HG03103 (cell line): ENCODE measurements around the gene PARD3B.

Source experiments
- ATAC-seq: cut with Tn5 transposase; IDR thresholded peaks from one replicate; pipeline ENCODE4 v1.9.1; 2021; ENCODE audit warnings: low read depth; ENCODE audit not compliant: unreplicated experiment

PARD3B gene

DNA sequence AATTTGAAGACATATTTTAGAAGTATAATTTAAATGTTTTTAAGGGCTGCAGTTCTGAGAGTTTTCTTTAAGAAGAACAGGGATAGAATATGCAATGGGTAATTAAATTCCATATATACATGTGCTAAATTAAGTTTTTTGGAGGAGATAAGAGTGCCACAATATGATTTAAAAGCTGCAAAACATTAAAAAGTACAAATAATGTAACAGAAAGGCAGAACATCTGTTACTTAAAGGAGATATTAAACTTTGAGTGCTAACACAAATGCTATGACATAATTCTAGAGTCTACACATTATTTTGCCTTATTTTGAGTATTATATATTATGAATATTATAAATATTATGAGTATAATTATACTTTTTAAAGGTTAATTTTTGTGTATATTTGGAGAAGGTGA is 102.4 kb downstream of the PARD3B start:
- ATAC-seq: no peak

DNA sequence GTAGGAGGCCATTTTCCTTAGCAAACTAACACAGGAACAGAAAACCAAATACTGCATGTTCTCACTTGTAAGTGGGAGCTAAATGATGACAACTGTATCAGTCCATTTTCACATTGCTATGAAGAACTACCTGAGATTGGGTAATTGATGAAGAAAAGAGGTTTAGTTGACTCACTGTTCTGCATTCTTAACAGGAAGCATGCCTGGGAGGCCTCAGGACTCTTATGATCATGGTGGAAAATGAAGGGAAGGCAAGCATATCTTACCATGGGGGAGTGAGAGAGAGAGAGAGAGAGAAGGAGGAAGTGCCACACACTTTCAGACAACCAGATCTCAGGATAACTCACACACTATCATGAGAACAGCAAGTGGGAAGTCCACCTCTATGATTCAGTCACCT is 105.3 kb downstream of the PARD3B start:
- ATAC-seq: no peak

DNA sequence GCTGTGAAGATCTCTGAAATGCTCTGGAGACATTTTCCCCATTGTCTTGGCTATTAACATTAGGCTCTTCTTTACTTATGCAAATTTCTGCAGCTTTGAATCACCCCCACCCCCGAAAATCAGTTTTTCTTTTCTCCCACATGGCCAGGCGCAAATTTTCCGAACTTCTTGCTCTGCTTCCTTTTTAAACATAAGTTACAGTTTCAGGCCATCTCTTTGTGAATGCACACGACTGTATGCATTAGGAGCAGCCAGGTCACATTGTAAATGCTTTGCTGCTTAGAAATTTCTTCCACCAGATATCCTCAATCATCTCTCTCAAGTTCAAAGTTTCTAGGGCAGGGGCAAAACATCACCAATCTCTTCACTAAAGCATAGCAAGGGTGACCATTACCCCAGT is 106.8 kb downstream of the PARD3B start:
- no peak for ATAC-seq

DNA sequence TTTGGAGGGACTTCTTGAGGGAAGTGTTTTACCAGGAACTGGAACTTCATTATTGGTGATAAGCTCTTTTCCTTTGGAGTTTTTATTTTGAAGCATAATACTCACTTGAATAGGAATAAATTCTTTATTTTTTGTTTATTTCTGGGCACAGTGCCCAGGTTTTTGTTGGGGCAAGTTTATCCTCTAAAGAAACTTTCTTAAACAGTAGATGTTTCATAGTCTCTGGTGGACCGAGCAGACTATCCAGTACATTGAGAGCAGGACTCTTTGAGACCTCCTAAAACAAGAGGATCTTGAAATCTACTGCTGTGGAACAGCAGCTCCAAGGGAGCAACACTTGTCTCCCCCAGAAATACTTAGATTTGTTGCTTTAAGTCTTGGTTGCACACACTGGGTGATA is 109.4 kb downstream of the PARD3B start:
- ATAC-seq: no peak

DNA sequence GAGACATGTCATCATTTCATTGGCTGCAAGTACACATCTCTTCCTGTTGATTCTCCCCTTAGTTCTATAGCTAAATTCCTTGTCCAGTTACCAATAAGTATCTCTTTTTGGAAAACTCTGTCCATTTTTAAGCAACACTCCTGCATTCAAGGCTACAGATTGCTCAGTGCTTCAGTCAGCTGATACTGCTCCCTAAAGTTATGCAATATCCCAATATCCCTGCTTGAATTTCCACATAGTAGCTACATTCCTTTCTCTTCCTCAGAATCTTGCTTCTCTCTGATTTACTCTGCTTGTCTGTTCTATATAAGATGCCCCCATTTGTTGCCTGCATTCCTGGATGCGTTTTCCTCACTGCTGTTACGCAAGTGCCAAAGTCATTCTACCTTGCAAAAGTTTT is 109.8 kb downstream of the PARD3B start:
- no peak for ATAC-seq

DNA sequence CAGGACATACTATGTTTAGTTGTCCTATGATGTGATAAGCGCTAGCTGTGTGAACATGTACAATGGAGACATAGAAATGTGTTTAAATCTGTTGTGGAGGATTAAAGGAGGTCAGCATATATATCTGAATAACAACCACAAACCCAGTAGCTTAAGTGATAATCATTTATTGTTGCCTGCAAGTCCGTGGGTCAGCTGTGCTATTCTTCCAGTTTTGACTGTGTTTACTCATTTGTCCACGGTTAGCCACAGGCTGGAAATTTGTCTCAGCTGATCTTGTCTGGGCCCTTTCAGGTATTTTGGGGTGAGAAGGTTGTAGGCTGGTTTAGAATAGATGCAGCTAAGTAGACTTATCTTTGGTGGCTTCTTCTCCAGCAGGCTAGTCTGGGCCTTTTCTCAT is 110.4 kb downstream of the PARD3B start:
- ATAC-seq: no peak

DNA sequence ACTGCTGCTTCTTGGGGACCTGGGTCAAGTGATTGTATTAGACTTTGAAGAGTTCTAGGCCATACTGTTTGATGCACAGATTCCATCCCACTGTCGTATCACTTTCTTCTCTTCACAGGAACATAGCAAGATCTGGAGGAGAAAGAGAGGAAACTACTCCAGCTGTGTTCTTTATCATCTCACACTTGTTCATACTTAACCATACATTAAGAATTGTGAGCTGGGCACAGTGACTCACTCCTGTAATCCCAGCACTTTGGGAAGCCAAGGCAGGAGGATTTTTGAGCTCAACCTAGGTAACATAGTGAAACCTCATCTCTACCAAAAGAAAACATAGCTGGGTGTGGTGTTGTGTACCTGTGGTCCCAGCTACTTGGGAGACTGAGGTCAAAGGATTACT is 111.7 kb downstream of the PARD3B start:
- no peak for ATAC-seq

DNA sequence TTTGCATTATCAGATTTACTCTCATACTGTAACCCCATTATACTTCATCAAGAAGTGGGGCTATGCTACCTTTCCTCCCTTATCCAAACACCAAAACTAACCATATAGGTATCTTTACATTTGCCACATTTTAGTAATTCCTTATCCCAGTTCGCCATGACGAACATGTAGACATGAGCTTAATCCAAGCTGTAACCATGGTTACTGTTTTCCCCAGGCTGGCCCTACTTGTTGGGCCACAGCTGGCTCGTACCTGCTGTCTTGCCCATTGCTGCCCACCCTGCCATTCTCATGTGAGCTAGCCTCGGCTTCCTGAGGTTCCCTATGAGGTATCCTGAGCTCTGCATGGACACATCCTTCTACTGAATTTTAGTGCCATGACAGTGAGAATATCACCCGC is 117.7 kb downstream of the PARD3B start:
- ATAC-seq: no peak

DNA sequence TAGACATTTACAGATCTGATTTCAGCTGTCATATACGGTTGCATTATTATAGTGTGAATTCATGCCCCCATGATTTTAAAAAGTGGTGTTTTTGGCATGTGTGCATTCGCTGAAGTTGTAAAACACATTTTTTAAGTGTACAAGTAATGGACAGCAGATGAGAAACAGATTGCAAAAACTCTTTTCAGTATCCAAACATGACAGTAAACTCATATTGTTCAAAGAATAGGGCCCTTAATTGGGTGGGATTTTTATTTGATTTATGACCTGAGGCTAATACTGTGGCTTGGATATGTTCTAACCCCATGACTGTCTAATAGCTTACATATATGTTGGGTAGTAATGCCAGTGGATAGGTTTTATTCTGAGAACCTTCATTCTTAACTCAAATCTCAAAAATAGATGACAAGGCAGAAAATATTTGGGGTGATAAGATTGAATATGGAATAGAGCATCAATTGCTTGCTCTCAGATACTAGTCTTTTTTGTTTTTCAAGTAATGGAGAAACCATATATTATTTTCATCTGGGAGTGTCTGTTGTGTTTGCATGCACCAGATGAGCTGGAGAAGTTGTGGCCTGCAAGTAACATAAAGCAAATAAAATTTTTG is 118.6 kb downstream of the PARD3B start:
- ATAC-seq: no peak

DNA sequence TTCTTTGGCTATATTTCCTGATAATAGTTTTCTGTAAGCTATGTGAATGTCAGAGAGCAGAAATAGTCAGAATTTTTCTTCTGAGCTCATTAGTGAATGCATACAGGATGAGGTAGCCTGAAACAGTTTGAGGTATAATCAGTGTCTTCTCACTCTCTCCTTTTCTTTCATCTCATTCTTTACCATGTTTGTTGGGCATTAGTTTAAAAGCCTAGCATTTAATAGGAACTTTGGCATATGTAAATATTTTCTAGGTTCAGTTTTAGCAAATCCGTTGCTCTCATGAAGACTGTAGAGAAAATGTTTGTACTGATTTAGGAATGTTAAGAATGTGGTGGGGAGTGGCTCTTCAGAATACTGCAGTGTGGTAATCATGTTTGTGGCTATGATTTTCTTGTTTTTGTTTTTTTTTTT is 119.4 kb downstream of the PARD3B start:
- no peak for ATAC-seq

DNA sequence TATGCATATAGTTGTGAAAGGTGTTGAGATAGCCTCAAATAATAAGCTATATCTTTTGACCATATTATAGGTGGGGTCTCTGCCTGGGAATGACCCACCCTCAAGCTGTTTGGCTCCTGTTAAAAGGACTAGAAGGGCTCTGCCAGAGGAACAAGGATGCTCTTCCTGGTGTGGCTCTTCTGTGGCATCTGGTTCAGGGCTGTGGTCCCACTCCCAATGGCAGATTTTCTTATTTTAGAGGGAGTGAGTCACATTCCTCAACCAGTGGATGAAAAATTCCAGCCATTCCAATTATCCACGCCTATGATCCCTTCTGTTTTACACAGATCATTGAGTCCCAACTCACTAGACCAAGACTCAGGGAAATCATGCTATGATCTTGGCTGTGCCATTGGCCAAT is 119.9 kb downstream of the PARD3B start:
- no peak for ATAC-seq

DNA sequence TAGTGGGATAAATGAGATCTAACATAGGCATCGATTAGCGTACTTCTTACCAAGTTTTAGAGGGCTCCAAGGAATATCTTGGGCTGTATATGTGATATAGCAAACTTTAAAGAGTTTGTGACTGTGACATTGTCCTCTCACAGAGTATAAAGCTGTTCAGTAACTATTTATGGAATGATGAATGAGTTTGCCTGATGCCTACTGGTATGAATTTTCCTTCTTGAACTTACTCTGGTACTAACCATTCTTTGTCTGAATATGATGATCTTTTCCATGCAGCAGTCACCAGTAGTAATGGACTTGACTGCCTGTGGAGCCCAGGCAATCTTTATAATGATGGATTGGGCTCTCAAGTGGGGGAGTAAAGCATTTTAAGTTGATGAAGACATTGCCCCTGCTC is 120.5 kb downstream of the PARD3B start:
- ATAC-seq: no peak

DNA sequence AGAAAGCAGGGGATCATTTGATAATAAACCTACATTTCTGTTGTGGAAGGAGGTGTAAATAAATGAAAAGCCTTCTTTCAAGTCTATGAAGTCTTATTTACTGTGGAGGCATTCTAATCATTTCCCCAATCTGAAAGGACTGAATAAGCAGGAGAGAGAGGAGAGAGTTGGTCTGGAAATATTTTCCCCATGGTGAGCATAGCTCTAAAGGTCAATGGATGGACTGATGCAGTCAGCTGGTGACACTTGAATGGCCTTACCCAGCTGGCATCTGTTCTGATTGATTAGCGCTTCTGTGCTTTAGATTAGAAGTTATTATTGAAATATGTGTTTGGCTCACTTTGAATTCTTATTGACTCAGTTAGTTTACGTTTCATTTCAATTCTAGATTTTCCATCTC is 122.7 kb downstream of the PARD3B start:
- ATAC-seq: no peak

DNA sequence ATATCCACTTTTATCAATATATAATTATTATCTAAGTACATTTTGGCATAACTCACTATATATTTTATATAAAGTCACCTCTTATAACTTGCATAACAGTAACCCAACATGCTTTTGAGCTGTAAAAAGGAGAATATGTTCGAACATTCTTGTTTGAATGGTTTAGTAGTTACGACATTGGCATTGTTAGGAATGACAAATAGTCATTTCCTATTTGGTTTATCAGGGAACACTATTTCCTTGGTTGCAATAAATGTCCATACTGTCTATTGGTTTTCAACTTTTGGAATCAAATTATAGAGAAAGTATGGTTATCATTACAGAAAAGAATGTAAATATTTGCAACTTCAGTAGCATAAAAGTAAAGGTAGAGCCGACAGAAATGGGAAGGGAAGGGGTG is 124.1 kb downstream of the PARD3B start:
- ATAC-seq: no peak

DNA sequence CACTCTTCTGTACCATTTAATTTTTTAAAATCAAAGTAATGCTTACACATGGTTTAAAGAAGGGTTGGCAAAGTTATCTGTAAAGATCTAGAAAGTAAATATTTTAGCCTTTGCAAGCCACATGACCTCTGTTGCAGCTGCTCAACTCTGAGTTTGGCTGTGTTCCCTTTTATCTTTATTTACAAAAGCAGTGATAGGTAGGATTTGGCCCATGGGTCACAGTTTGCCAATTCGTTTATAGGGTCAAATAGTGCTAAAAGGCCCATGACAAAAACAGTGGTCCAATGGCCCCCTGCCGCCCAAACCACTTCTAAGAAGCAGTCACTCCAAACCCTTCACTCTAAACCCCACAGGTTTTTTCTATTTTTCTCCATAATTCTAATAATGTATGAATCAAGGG is 124.8 kb downstream of the PARD3B start:
- no peak for ATAC-seq

DNA sequence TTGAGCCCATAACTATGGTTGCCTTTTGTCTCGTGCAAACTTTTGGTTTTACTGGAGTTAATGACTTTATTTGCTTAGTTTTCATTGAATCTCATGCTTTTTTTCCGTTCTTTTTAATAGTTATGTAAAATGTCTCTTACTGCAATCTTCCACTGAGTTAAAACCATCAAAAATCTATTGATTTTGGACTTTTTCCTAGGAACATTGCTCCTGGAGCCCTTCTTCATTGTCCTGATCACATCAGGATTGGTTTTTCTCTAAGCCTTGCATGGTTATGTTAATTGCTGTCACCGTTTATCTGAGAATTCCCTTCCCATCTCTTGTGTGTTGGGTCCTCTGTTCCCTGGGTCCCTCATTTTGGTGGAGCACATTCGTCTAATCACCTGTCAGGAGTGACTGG is 125.5 kb downstream of the PARD3B start:
- no peak for ATAC-seq

DNA sequence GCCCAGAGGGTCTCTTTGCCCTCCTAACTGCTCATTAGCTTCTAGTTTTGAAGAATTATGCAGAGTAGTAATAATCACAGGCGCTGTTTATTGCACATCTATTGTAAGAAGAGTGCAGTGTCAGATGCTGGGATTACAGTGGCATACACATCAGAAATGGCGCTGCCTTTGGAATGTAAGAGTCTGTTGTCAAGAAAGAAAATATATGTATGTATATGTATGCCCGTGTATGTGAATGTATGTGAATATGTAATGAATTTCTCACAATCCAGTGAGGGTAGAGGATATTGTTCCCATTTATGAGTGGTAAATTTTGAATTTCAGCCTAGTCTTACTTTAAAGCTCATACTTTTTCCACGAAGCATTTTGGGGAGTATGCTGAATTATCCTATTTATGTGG is 127.5 kb downstream of the PARD3B start:
- ATAC-seq: no peak

DNA sequence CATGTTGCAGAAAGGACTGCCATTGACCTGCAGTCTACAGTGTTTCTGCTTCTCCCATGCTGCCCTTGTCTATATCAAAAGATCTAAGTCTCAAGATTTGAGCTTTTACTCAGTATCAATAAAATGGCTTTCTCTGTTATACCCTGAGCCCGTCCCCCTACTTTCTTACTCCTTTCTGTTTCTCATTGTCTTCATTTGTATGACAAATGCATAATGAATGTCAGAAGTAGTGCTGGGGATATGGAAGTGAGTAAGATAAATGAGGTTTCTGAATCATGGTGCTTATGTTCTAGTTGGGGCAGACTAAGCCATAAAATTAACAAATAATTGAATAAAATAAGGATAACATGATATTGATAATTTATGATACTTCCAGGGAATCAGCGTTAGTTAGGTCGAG is 128.6 kb downstream of the PARD3B start:
- ATAC-seq: no peak

DNA sequence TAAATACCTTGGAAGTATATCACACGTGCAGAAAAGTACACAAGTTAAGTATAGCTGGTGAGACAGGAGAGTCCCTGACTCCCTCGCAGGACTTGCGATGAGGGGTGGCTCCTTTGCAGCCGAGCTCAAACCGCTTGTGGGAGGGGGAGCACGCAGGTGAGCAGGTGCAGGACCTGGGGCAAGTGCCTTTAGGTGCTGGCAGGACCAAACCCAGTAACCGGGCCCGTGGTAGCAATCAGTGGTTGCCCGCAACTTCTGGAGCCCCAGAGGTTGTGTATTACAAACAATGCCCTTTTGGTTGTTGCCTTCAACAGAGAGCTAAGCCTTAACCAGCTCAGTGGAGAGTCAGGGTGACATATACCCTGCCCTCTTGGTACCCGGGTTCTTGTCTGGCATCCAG is 132.8 kb downstream of the PARD3B start:
- no peak for ATAC-seq

DNA sequence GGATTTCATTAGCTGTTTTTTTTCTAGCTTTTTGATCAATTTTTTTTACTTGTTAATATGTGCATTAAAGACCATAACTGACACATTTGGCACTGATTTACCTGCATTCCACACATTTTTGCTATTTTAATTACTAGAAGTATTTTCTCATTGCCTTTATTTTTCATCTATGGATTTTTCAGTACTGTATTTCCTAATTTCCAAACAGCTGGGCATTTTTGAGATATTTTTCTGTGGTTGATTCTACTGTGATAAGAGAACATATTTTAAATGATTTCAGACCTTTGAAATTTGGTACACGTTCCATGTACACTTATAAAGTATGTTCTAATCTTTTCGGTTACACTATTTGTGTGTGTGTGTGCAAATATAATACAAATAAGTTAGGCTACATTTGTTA is 135.3 kb downstream of the PARD3B start:
- ATAC-seq: no peak

DNA sequence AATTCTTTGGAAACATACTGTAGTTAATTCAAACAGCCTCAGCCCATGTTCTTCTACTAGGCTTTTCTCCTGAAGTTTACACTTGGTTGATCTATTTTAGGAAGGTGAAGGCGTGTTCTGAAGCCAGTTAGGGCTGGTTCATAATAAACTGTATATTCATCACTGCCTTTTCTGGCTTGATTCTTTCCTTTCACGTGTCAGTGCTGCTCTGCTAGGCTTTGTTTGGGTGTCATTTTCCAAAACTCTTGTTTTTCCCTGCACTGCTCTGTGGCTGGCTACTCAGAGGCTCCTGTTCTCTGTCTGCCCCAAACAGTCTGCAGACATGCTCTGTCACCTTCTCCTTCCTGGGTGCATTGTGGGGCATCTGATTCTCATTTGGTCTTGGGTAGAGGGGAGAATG is 136.1 kb downstream of the PARD3B start:
- no peak for ATAC-seq

DNA sequence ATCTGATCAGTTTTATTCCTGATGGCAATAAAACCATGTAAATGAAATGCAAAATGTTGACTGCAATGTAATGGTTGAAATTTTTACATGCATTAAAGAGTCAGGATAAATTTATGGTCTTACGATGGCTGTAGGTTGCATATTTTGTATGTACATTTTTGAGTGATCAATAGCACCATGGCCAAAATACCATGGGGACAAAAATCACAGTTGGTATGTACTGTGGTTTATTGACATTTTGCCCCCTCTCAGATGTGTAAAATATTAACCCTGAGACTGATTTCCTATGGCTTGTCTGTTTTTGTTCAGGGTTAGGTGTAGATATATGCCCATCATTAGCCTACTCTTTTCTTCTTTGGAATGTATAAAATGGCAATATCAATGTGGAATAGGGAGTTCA is 138.1 kb downstream of the PARD3B start:
- ATAC-seq: no peak

DNA sequence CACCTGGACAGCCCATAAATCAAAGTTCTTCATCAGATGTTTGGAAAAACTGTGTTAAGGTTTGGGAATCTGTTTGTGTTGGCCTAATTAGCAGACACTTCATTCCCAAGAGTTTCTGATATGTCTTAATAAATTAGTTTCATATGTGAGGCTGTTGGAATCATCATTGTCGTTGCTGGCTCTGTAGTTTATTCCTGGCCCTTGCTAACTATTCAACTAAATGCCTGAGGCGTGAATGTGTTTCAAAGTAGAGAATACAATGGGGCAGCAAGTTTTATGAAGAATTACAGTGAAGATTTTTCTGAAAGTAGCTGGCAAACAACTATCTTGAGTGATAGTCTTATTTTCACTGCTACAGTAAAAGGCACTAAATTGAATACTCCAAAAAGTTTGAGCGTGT is 141.1 kb downstream of the PARD3B start:
- ATAC-seq: no peak
